GM21381 (cell line): ENCODE data around the gene IGSF8.
A peak's percentile ranks its signal among the peaks of the same experiment; 100 is the strongest.

ENCODE experiments used
- ATAC-seq: cut with Tn5 transposase; IDR thresholded peaks from one replicate; pipeline ENCODE4 v1.9.1; 2021; ENCODE audit warnings: mild to moderate bottlenecking, moderate library complexity; ENCODE audit not compliant: unreplicated experiment

IGSF8 gene

GRCh38 chr1:160097911-160098851 lies at the start of gene IGSF8:
IGSF8 (minus strand) TSS chr1:160098619; CDS start chr1:160098472, 147 bp downstream.
- ATAC-seq, result peak; percentile 55

- no peak for ATAC-seq
These were observed 49.7 kb upstream of the IGSF8 start for GRCh38 chr1:160148121-160148520.

GRCh38 chr1:160146107-160146506 lies 47.7 kb upstream of the IGSF8 start:
- ATAC-seq, result no peak

DNA sequence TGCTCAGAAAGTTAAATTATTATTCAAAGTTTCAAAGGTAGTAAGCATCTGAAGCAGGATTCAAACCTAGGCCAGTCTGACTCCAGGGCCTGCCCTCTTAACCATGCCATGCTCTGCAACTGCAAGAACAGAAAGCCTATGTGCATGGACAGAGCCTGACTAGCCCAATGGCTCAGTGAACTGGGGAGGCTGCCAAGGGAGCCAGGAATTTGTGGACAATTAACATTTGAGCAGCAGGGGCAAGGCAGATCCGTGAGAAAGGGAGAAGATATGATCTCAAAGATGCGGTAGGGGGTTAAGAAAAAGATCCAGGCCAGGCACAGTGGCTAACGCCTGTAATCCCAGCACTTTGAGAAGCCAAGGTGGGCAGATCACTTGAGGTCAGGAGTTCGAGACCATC lies 46.5 kb upstream of the IGSF8 start:
- ATAC-seq, result no peak

DNA sequence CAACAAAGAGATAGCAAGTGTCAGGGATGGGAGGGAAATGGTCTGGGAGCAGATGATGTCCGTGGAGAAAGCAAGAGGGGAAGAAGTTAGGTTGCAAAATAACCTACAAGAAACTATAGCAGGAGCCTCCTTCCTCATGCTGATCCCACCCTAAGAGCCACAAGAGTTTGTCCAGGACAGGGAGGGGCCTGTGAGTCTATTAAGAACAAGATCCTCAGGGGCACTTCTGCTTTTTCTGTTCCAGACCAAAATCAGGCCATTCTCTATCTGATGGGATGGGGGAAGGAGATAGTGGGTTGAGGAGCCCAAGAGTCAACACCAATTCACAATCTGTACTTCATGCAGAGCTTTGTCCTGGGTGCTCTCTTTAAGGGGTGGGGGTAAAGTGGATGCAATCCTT lies 45.3 kb upstream of the IGSF8 start:
- no peak for ATAC-seq

DNA sequence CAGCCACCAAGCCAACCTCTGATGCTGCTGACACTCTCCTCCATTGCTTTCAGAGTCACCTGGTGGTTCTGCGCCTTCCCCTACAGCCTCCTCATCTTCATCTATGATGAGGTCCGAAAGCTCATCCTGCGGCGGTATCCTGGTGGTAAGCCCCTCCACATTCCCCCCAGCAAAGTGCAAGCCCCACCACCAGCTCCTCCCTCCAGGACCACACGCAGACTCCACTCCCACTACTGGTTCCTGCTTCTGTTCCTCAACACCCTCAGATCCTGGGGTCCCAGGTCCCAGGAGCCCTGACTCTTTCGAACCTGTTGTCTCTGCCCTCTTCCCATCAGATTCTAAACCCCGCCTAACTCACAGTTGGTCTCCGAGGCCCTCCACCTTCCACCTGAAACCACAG lies 41.4 kb upstream of the IGSF8 start:
- ATAC-seq, result no peak

DNA sequence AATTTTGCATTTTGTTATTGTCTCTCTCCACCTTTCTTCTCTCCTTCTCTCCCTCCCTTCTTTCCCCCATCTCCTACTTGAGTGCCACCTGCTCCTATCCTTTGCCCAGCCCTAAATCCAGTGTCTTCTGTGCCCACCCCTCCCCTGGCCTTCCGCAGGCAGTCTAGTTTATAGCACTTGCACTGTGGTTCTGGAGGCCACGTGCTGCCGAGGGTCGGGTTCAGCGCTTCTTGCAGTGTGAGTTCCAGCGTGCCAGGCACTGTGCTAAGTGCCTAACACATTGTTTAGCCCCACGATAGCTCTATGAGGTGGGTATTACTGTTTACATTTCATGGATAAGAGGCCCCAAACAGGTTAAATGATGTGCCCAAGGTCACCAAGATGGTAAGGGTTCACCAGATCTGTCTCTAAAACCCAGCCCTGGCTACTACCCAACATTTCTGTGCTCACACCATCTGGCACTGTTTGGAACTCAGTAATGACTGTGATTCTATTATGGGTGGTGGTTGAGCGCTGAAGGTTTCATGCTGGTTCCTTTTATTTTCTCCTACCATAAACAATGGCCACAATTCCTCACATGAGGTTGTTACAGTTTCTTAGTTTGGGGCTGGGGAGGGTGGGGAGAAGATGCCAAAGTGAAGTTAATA lies 38.9 kb upstream of the IGSF8 start:
- no peak for ATAC-seq

- ATAC-seq, result no peak
These were observed 38.4 kb upstream of the IGSF8 start for GRCh38 chr1:160136926-160137200.

GRCh38 chr1:160136121-160136925 lies 37.9 kb upstream of the IGSF8 start:
- ATAC-seq, result no peak

DNA sequence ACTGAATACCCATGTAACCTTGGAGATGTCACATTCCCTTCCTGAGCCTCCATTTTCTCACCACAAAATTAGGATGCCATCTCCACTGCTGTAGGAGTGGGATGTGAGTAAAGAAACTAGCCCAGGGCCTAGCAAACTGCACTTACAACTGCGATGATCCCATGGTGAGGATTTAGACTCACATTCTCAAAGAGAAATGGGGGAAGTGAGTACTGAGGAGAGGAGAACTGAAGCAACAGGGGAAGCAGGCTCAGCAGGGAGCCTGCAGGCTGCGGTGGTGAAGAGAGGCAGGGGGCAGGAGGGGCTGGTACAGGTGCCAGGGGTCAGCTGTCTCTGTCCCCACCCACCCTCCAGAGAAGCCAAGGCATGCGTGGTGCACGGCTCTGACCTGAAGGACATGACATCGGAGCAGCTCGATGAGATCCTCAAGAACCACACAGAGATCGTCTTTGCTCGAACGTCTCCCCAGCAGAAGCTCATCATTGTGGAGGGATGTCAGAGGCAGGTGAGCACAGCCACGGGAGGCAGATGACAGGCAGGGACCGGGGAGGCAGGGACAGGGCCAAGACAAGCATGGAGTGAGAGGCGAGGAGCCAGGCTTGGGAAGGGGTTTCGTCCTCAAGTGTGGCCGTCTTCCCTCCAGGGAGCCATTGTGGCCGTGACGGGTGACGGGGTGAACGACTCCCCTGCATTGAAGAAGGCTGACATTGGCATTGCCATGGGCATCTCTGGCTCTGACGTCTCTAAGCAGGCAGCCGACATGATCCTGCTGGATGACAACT lies 36.6 kb upstream of the IGSF8 start:
- ATAC-seq, result no peak

- no peak for ATAC-seq
These were observed 35.8 kb upstream of the IGSF8 start for GRCh38 chr1:160133990-160134770.

GRCh38 chr1:160131803-160132565 lies 33.6 kb upstream of the IGSF8 start:
- ATAC-seq, result no peak

- ATAC-seq, result no peak
These were observed 32.5 kb upstream of the IGSF8 start for GRCh38 chr1:160130939-160131338.

DNA sequence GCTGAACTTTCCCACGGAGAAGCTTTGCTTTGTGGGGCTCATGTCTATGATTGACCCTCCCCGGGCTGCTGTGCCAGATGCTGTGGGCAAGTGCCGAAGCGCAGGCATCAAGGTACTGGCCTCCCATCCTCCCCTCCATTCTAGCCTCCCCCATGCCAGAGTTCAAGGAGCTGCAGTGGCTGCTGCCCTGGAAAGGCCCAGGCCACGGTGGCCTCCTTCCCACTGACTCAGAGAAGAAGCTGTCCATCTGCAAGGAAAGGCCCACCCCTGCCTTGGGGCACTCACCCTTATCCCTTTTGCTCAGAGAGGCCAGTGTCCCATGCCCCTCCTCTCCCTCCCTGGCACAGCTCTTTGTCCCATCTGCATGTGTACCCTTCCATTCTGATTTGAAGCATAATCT lies 32.1 kb upstream of the IGSF8 start:
- no peak for ATAC-seq

DNA sequence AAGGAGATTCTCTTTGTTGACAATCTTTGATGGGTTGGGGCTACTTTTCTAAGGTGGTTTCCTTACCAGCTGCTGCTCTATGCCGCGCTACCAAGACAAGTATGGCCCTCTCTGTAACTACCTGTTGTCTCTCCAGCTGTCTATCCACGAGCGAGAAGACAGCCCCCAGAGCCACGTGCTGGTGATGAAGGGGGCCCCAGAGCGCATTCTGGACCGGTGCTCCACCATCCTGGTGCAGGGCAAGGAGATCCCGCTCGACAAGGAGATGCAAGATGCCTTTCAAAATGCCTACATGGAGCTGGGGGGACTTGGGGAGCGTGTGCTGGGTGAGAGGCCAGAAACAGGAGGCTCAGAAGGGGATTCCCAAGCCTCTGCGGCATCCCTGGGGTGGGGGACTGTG lies 31.5 kb upstream of the IGSF8 start:
- no peak for ATAC-seq

- ATAC-seq, result no peak
These were observed 31.1 kb upstream of the IGSF8 start for GRCh38 chr1:160129558-160129957.

- ATAC-seq, result no peak
These were observed 30.6 kb upstream of the IGSF8 start for GRCh38 chr1:160129046-160129445.

DNA sequence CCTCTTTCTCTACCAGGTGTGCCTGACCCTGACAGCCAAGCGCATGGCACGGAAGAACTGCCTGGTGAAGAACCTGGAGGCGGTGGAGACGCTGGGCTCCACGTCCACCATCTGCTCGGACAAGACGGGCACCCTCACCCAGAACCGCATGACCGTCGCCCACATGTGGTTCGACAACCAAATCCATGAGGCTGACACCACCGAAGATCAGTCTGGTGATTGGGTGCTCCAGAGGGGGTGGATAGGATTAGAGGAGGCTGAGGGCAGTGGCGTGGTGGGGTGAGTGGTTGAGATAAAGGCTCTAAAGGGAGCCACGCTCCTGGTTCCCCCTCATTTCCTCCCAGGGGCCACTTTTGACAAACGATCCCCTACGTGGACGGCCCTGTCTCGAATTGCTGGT lies 30.2 kb upstream of the IGSF8 start:
- no peak for ATAC-seq

GRCh38 chr1:160127865-160128523 lies 29.6 kb upstream of the IGSF8 start:
- ATAC-seq, result no peak
